Neural progenitor cell (in vitro differentiated cells): ENCODE measurements around the gene PLS3.

ENCODE experiments used
- EZH2 ChIP-seq: fragments of 200-600 bp; sonication (generic); IDR thresholded peaks from 2 replicates; pipeline ENCODE4 v1.6.1; 2017; ENCODE audit warnings: antibody characterized with exemption, mild to moderate bottlenecking, moderate library complexity
- EZH2phosphoT487 ChIP-seq: fragments of 200-600 bp; sonication (generic); IDR thresholded peaks from 2 replicates; pipeline ENCODE4 v1.6.1; 2017; ENCODE audit warnings: antibody characterized with exemption
- TF ChIP-seq, protein P1 (sequence below): fragments of 200-600 bp; sonication (generic); IDR thresholded peaks from 2 replicates; pipeline ENCODE4 v1.5.1; 2017; ENCODE audit warnings: antibody characterized with exemption, mild to moderate bottlenecking

DNA sequence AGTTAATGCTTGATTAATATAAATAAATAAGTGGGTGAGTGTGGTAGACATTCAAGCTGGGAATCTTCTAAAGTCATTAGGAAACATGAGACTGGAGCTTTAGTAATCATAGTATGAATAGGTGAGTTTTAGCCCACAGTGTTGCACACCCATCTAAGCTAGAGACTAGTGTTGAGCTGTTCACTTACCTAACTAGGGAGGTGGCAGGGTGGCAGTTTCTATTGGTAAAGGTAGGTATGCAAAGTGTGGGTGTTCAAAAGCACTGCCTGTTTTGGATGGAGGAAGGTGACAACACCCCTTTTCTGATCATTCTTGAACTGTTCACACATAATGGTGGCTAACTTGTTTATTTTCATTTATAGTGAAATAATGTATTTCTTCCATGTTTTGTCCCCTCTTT lies 41.3 kb downstream of the PLS3 start:
- TF ChIP-seq, protein P1, sequence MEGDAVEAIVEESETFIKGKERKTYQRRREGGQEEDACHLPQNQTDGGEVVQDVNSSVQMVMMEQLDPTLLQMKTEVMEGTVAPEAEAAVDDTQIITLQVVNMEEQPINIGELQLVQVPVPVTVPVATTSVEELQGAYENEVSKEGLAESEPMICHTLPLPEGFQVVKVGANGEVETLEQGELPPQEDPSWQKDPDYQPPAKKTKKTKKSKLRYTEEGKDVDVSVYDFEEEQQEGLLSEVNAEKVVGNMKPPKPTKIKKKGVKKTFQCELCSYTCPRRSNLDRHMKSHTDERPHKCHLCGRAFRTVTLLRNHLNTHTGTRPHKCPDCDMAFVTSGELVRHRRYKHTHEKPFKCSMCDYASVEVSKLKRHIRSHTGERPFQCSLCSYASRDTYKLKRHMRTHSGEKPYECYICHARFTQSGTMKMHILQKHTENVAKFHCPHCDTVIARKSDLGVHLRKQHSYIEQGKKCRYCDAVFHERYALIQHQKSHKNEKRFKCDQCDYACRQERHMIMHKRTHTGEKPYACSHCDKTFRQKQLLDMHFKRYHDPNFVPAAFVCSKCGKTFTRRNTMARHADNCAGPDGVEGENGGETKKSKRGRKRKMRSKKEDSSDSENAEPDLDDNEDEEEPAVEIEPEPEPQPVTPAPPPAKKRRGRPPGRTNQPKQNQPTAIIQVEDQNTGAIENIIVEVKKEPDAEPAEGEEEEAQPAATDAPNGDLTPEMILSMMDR, result no peak
- TF ChIP-seq EZH2, result no peak
- TF ChIP-seq EZH2phosphoT487, result no peak
